ENCODE data around the gene AVEN. TPM values are rescaled to one million over a fixed set of nuclear protein-coding genes. Genes with fewer than 3 reads are reported as not detected.

Gene AVEN
- total RNA-seq, 1 donor, result 34.7 TPM

DNA sequence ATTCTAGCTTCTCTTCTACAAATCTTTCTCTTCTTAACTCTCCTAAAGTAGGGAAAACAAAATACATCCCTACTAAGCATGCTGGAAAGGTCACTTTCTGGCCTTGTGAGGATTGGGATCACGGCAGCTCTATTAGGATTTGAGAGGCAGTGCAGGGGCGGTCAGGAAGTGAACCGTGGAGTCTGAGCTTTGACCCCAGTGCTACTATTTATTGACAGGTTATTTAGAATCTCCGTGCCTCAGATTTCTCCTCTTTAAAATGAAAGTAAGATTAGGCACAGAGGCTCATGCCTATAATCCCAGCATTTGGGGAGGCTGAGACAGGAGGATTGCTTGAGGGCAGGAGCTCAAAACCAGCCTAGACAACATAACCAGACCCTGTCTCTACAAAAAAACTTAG is 112.7 kb downstream of the AVEN start:
- TF ChIP-seq, protein P1, sequence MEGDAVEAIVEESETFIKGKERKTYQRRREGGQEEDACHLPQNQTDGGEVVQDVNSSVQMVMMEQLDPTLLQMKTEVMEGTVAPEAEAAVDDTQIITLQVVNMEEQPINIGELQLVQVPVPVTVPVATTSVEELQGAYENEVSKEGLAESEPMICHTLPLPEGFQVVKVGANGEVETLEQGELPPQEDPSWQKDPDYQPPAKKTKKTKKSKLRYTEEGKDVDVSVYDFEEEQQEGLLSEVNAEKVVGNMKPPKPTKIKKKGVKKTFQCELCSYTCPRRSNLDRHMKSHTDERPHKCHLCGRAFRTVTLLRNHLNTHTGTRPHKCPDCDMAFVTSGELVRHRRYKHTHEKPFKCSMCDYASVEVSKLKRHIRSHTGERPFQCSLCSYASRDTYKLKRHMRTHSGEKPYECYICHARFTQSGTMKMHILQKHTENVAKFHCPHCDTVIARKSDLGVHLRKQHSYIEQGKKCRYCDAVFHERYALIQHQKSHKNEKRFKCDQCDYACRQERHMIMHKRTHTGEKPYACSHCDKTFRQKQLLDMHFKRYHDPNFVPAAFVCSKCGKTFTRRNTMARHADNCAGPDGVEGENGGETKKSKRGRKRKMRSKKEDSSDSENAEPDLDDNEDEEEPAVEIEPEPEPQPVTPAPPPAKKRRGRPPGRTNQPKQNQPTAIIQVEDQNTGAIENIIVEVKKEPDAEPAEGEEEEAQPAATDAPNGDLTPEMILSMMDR (IDR thresholded peaks at IDR 0.05; ENCODE audit: extremely low read depth, low read depth, low read length), result no peak
- no peaks in the 10 kb centered on the region for H3K36me3 ChIP-seq (ENCODE audit: insufficient read depth, low read length)
- H4K20me1 ChIP-seq (ENCODE audit: insufficient read depth, low read length), result peaks cover 14% of the 10 kb centered on the region
- peaks cover 9% of the 10 kb centered on the region for H3K79me2 ChIP-seq (ENCODE audit: insufficient read depth, low read length)
- H3K4me1 ChIP-seq (ENCODE audit: insufficient read depth, low read length), result no peaks in the 10 kb centered on the region
- H3K27ac ChIP-seq (ENCODE audit: low read depth, low read length), result no peak overlapping the region
- no peak overlapping the region for H3K4me3 ChIP-seq (ENCODE audit: insufficient read depth, low read length)
- no peak overlapping the region for H2AFZ ChIP-seq (ENCODE audit: low read length)
- no peak overlapping the region for H3K4me2 ChIP-seq (ENCODE audit: insufficient read depth, low read length)
- no peaks in the 10 kb centered on the region for H3K9me3 ChIP-seq (ENCODE audit: low read depth, low read length)
- no peaks in the 10 kb centered on the region for H3K27me3 ChIP-seq (ENCODE audit: insufficient read depth, low read length)
- DNase-seq (ENCODE audit: insufficient read length, low spot score, missing footprints), result no peak

DNA sequence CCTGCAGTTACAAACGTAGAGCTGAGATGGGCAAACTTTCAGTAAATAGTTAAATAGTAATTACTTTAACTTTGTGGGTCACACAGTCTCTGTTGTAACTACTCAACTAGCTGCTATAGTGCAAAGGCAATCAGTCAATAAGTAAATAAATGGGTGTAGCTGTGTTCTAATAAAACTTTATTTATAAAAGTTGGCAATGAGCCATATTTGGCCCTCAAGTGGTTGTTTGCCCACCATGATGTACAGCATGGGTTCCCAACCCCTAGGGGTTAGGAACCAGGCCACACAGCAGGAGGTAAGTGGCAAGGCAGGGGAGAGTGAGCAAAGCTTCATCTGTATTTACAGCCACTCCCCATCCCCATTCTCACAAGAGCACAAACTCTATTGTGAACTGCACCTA is 115.6 kb downstream of the AVEN start:
- no peak overlapping the region for H3K4me3 ChIP-seq (ENCODE audit: insufficient read depth, low read length)
- no peak overlapping the region for H2AFZ ChIP-seq (ENCODE audit: low read length)
- no peaks in the 10 kb centered on the region for H3K4me1 ChIP-seq (ENCODE audit: insufficient read depth, low read length)
- H3K4me2 ChIP-seq (ENCODE audit: insufficient read depth, low read length), result no peak overlapping the region
- H3K79me2 ChIP-seq (ENCODE audit: insufficient read depth, low read length), result peaks cover 3% of the 10 kb centered on the region
- H3K27me3 ChIP-seq (ENCODE audit: insufficient read depth, low read length), result no peaks in the 10 kb centered on the region
- H3K9me3 ChIP-seq (ENCODE audit: low read depth, low read length), result no peaks in the 10 kb centered on the region
- no peak for DNase-seq (ENCODE audit: insufficient read length, low spot score, missing footprints)
- no peak overlapping the region for H3K27ac ChIP-seq (ENCODE audit: low read depth, low read length)
- TF ChIP-seq, protein P1 (IDR thresholded peaks at IDR 0.05; ENCODE audit: extremely low read depth, low read depth, low read length), result no peak
- H4K20me1 ChIP-seq (ENCODE audit: insufficient read depth, low read length), result peaks cover 12% of the 10 kb centered on the region
- no peaks in the 10 kb centered on the region for H3K36me3 ChIP-seq (ENCODE audit: insufficient read depth, low read length)

DNA sequence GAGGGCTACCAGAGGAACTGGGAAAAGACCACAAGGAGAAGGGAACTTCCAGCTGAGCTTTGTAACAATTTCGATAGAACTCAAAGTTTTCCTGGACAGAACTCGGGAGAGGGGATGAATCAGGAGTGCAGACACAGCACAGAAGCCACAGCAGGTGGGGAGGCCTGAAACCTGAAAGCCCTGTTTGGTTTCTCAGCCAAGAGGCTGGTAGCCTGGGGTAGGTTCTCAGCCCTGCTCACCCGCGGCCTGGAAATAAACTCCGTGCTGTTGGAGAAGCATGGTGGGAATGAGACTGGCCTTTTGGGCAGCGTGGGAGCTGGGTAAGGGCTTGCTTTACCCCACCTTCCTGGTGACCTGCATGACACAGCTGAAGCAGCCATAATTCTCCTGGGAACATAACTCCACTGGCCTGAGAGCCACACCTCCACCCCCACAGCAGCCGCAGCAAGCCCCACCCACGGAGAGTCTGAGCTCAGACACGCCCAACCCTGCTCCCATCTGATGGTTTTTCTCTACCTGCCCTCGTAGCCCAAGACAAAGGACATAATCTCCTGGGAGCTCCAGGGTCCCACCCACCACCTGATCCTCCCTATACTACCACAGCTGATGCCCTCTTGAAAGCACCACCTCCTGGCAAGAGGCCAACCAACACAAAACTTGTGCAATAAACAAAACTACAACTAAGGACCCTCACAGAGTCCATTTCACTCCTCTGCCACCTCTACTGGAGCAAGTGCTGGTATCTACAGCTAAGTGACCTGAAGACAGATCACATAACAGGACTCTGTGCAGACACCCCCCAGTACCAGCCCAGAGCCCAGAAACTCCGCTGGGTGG is 123.2 kb downstream of the AVEN start:
- no peak for DNase-seq (ENCODE audit: insufficient read length, low spot score, missing footprints)
- Histone ChIP-seq H3K27me3 (ENCODE audit: insufficient read depth, low read length) (no peaks in the 10 kb centered on the region), H3K4me2 (ENCODE audit: insufficient read depth, low read length) (no peak overlapping the region), H3K9me3 (ENCODE audit: low read depth, low read length) (no peaks in the 10 kb centered on the region), H4K20me1 (ENCODE audit: insufficient read depth, low read length) (peaks cover 4% of the 10 kb centered on the region), H3K4me3 (ENCODE audit: insufficient read depth, low read length) (no peak overlapping the region), H3K36me3 (ENCODE audit: insufficient read depth, low read length) (no peaks in the 10 kb centered on the region), H3K4me1 (ENCODE audit: insufficient read depth, low read length) (peaks cover 10% of the 10 kb centered on the region), H3K79me2 (ENCODE audit: insufficient read depth, low read length) (peaks cover 8% of the 10 kb centered on the region), H2AFZ (ENCODE audit: low read length) (no peak overlapping the region), H3K27ac (ENCODE audit: low read depth, low read length) (no peak overlapping the region)
- TF ChIP-seq, protein P1 (IDR thresholded peaks at IDR 0.05; ENCODE audit: extremely low read depth, low read depth, low read length), result no peak

DNA sequence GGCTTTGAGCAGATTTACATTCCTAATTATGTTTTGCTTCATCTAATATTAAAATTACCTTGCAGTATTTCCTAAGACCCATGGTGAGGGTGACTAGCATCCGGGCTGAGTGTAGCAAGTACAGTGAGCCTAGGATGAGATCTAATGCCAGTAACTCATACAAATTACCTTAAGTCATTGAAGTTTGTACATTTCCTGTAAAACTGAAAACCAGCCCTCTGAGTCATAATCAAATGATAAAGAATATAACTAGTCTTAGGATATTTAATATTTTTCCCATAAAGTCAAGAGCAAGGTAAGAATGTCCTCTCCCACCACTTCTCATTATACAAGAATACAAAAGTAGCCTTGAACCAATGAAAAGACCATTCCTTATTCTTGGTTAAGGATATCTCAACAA is 125.5 kb downstream of the AVEN start:
- Histone ChIP-seq H3K79me2 (ENCODE audit: insufficient read depth, low read length) (peaks cover 8% of the 10 kb centered on the region), H3K9me3 (ENCODE audit: low read depth, low read length) (no peaks in the 10 kb centered on the region), H2AFZ (ENCODE audit: low read length) (no peak overlapping the region), H3K4me2 (ENCODE audit: insufficient read depth, low read length) (no peak overlapping the region), H3K4me3 (ENCODE audit: insufficient read depth, low read length) (no peak overlapping the region), H3K4me1 (ENCODE audit: insufficient read depth, low read length) (peaks cover 24% of the 10 kb centered on the region), H3K27me3 (ENCODE audit: insufficient read depth, low read length) (no peaks in the 10 kb centered on the region), H3K36me3 (ENCODE audit: insufficient read depth, low read length) (no peaks in the 10 kb centered on the region), H4K20me1 (ENCODE audit: insufficient read depth, low read length) (no peaks in the 10 kb centered on the region), H3K27ac (ENCODE audit: low read depth, low read length) (no peak overlapping the region)
- TF ChIP-seq, protein P1 (IDR thresholded peaks at IDR 0.05; ENCODE audit: extremely low read depth, low read depth, low read length), result no peak
- peak; percentile 38 for DNase-seq (ENCODE audit: insufficient read length, low spot score, missing footprints)
